Measurements from ENCODE around the gene ZNF277. TPM values are rescaled to one million over a fixed set of nuclear protein-coding genes. Genes with fewer than 3 reads are reported as not detected.
A peak's percentile ranks its signal among the peaks of the same experiment; 100 is the strongest.
"Not testable (repeated sequence)": the region's sequence is repeated elsewhere in the genome, so short reads cannot be mapped to it uniquely, and the experiment has no call there.

Gene ZNF277
- total RNA-seq, 2 donors from 2014 or later: 15.0 to 19.8 TPM

- DNase-seq (ENCODE audit: low spot score): no peak
- intact Hi-C loops (cut with DNase I): no loop called here
These were observed 160.4 kb downstream of the ZNF277 start for GRCh38 chr7:112366886-112367285.

GRCh38 chr7:112370436-112370835, 163.9 kb downstream of the ZNF277 start:
- intact Hi-C loops (cut with DNase I): loop anchor here in 1 of 2 donors (2.0 kb wide), 1 partner anchor 62 kb away; no protein-coding TSS in a partner anchor
- no peak for DNase-seq (ENCODE audit: low spot score)

- intact Hi-C loops (cut with DNase I): loop anchor here in 1 of 2 donors (2.0 kb wide), 1 partner anchor 63 kb away; no protein-coding TSS in a partner anchor
- DNase-seq (ENCODE audit: low spot score): no peak
These were observed 165.2 kb downstream of the ZNF277 start for GRCh38 chr7:112371701-112372100.

GRCh38 chr7:112372101-112372500, 165.6 kb downstream of the ZNF277 start:
- DNase-seq (ENCODE audit: low spot score): no peak
- intact Hi-C loops (cut with DNase I): no loop called here

DNA sequence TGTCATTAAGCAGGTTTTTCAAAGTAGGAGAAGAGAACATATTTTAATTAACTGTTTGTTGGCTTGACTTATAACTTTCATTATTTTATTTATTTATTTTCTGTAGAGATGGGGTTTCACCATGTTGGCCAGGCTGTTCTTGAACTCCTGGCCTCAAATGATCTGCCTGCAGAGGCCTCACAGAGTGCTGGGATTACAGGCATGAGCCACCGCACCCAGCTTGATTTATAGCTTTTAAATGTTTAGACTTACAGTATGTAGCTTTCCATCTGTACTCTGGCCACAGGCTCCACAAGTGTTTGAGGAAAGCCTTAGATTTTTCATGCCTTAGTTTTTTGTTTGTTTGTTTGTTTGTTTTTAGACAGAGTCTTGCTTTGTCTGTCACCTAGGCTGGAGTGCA, 171.1 kb downstream of the ZNF277 start:
- intact Hi-C loops (cut with DNase I): no loop called here
- no peak for DNase-seq (ENCODE audit: low spot score)

- DNase-seq (ENCODE audit: low spot score): no peak
- intact Hi-C loops (cut with DNase I): no loop called here
These were observed 175.0 kb downstream of the ZNF277 start for GRCh38 chr7:112381311-112382091.

- no peak for DNase-seq (ENCODE audit: low spot score)
- intact Hi-C loops (cut with DNase I): no loop called here
These were observed 177.3 kb downstream of the ZNF277 start for GRCh38 chr7:112383671-112384417.

DNA sequence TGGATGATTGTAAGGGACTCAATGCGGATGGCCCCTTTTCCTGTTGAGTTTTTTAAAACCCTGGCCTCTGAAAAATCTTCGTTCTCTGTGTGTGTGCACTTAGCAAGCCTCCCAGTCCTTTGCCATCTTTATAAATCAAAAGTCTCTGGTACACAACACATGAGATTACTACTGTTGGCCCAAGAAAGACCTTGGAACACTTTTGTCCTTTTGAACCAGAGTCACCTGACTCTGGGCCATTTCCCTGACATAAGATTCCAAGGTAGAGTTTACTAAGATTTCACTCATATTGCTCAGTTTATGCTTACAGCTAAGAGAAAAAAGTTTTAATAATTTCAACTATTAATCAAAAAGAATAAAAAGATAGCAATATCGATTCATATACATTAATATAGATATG, 179.0 kb downstream of the ZNF277 start:
- DNase-seq (ENCODE audit: low spot score): no peak
- intact Hi-C loops (cut with DNase I): no loop called here

DNA sequence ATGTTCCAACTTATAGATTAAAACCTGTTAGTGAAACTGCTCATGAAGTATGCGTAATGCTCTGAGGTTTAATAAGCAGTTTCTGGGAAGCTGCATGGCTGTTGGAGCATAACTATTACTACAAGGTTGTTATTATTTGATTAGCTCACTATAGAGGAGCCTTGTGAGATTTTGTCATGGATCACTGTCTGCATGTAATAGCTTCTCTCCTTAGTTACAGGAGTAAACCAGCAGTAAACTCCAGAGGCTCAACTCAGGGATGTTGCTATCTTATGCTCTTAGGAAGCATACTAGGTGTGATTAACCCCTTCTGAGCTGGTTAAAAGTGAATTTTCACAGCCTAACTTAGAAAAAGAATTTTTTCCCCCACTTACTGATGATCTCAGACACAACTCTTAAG, 180.1 kb downstream of the ZNF277 start:
- intact Hi-C loops (cut with DNase I): no loop called here

GRCh38 chr7:112390167-112390566, 183.7 kb downstream of the ZNF277 start:
- intact Hi-C loops (cut with DNase I): no loop called here

More for the DNA sequence above, 180.1 kb downstream of the ZNF277 start:
- DNase-seq (ENCODE audit: low spot score): no peak

DNA sequence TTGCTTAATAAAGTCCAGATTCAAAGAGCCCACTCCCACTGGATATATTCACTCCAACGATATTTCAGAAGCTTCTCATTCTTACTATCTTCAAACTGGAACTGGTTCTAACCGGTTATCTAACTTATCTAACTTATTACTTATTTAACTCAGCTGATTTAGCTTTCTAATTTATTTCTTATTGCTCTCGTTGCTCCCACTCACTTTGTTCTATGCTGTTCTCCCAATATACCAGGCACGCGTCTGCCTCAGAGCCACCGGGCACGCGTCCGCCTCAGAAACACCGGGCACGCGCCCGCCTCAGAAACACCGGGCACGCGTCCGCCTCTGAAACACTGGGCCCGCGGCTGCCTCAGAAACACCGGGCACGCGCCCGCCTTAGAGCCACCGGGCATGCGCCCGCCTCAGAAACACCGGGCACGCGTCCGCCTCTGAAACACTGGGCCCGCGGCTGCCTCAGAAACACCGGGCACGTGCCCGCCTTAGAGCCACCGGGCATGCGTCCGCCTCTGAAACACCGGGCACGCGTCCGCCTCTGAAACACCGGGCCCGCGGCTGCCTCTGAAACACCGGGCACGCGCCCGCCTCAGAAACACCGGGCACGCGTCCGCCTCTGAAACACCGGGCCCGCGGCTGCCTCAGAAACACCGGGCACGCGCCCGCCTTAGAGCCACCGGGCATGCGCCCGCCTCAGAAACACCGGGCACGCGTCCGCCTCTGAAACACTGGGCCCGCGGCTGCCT, 184.8 kb downstream of the ZNF277 start:
- DNase-seq (ENCODE audit: low spot score); intact Hi-C loops (cut with DNase I): not testable (repeated sequence)

More at GRCh38 chr7:112390167-112390566, 183.7 kb downstream of the ZNF277 start:
- no peak for DNase-seq (ENCODE audit: low spot score)

- DNase-seq (ENCODE audit: low spot score): peak; percentile 88
- intact Hi-C loops (cut with DNase I): not testable (repeated sequence)
These were observed 185.4 kb downstream of the ZNF277 start for GRCh38 chr7:112391841-112392286.

Other genes with a start within 250 kb of the ZNF277 start
- 10 to 100 TPM; 26.1 TPM for gene DOCK4, start 296 bp upstream of the ZNF277 start, total RNA-seq
- 100 to 1,000 TPM in 1 of 2 donors, 10 to 100 TPM in 1; 58.3 to 127 TPM for gene IFRD1, start 243.8 kb downstream of the ZNF277 start, total RNA-seq